IMR-90 (cell line): Measurements from ENCODE around the gene LGI4. TPM values are rescaled to one million over a fixed set of nuclear protein-coding genes. Genes with fewer than 3 reads are reported as not detected.

ENCODE experiments used
- ATAC-seq: fragments of 200-7000 bp; cut with Tn5 transposase; 2 replicates; pipeline ENCODE4 v1.9.1; 2020; ENCODE audit warnings: low read depth, mild to moderate bottlenecking, moderate library complexity
- BruUV-seq: library from RNA; stranded (reverse); fragments of 400-500 nt; replicated peaks from 2 replicates; lab custom pipeline; 2021; lab: Mats Ljungman, UMichigan
- CTCF ChIA-PET: fragments of 300-600 bp; formaldehyde crosslinking; extraction: SDS; loops from one replicate; lab custom pipeline; 2021; ENCODE audit warnings: antibody characterized with exemption; lab: Yijun Ruan, JAX
- POLR2A ChIA-PET: fragments of 300-600 bp; sonication (Branson Sonifier 250); formaldehyde crosslinking; loops from one replicate; lab custom pipeline; 2022; ENCODE audit warnings: antibody characterized with exemption; ENCODE audit not compliant: unreplicated experiment; lab: Charles Lee
- DNase-seq: peaks from one replicate; pipeline ENCODE4 v3.0.0; 2013
- H2AFZ ChIP-seq: replicated peaks from 2 replicates; pipeline ENCODE3; 2013; ENCODE audit warnings: low read length, mild to moderate bottlenecking; ENCODE audit not compliant: poor library complexity
- H2AK5ac ChIP-seq: 2 replicates; pipeline ENCODE4 v1.6.1; 2013; ENCODE audit warnings: low read depth, low read length, inconsistent platforms
- H2AK9ac ChIP-seq: replicated peaks from 2 replicates; pipeline ENCODE3; 2013; ENCODE audit warnings: mild to moderate bottlenecking, low read depth, low read length, moderate library complexity; ENCODE audit not compliant: poor library complexity
- H2BK120ac ChIP-seq: 2 replicates; pipeline ENCODE4 v1.6.1; 2013; ENCODE audit warnings: low read depth, low read length, inconsistent platforms
- H2BK15ac ChIP-seq: 3 replicates; pipeline ENCODE4 v1.6.1; 2013; ENCODE audit warnings: low read depth, low read length, inconsistent platforms
- H2BK20ac ChIP-seq: 2 replicates; pipeline ENCODE4 v1.6.1; 2013; ENCODE audit warnings: low read depth, mild to moderate bottlenecking, inconsistent platforms, low read length, moderate library complexity
- H2BK5ac ChIP-seq: 2 replicates; pipeline ENCODE4 v1.6.1; 2013; ENCODE audit warnings: mild to moderate bottlenecking, low read depth, low read length, inconsistent platforms; ENCODE audit not compliant: poor library complexity, severe bottlenecking
- H3K14ac ChIP-seq: replicated peaks from 2 replicates; pipeline ENCODE4 v1.6.1; 2013; ENCODE audit warnings: low read depth, low read length, inconsistent platforms
- H3K18ac ChIP-seq: 2 replicates; pipeline ENCODE4 v1.6.1; 2013; ENCODE audit warnings: low read depth, low read length, control low read depth
- H3K23ac ChIP-seq: 2 replicates; pipeline ENCODE4 v1.6.1; 2013; ENCODE audit warnings: low read depth, low read length, inconsistent platforms
- H3K27ac ChIP-seq: 2 replicates; pipeline ENCODE4 v1.5.1; 2013; ENCODE audit warnings: mild to moderate bottlenecking, control low read depth, low read length; ENCODE audit not compliant: insufficient read depth
- H3K27me3 ChIP-seq: 2 replicates; pipeline ENCODE4 v1.6.1; 2013; ENCODE audit warnings: low read length; ENCODE audit not compliant: control insufficient read depth, insufficient read depth
- H3K36me3 ChIP-seq: 2 replicates; pipeline ENCODE4 v1.6.1; 2013; ENCODE audit warnings: low read length, mixed read lengths; ENCODE audit not compliant: control insufficient read depth, insufficient read depth
- H3K4ac ChIP-seq: 2 replicates; pipeline ENCODE4 v1.6.1; 2013; ENCODE audit warnings: low read depth, low read length, inconsistent platforms
- H3K4me1 ChIP-seq: 2 replicates; pipeline ENCODE4 v1.6.1; 2013; ENCODE audit warnings: low read length, mixed read lengths; ENCODE audit not compliant: control insufficient read depth, insufficient read depth
- H3K4me2 ChIP-seq: 2 replicates; pipeline ENCODE4 v1.6.1; 2013; ENCODE audit warnings: low read depth, mild to moderate bottlenecking, control low read depth, low read length, moderate library complexity
- H3K4me3 ChIP-seq: 2 replicates; pipeline ENCODE4 v1.5.1; 2013; ENCODE audit warnings: low read depth, mild to moderate bottlenecking, control low read depth, low read length, moderate library complexity; ENCODE audit not compliant: insufficient read depth
- H3K56ac ChIP-seq: 2 replicates; pipeline ENCODE4 v1.6.1; 2013; ENCODE audit warnings: low read length, inconsistent platforms; ENCODE audit not compliant: insufficient read depth; ENCODE audit errors: extremely low read depth
- H3K79me1 ChIP-seq, 2 experiments: 2 replicates each; pipeline ENCODE4 v1.6.1; 2013; ENCODE audit warnings: low read length in 2 of 2, inconsistent platforms in 1 of 2, low read depth in 1 of 2
- H3K9ac ChIP-seq: 2 replicates; pipeline ENCODE4 v1.6.1; 2013; ENCODE audit warnings: low read depth, low read length, control low read depth
- H3K9me1 ChIP-seq: 2 replicates; pipeline ENCODE4 v1.6.1; 2013; ENCODE audit warnings: low read length, inconsistent platforms; ENCODE audit not compliant: insufficient read depth
- H3K9me3 ChIP-seq: 2 replicates; pipeline ENCODE4 v1.6.1; 2013; ENCODE audit warnings: low read length; ENCODE audit not compliant: control insufficient read depth, insufficient read depth
- H4K20me1 ChIP-seq: 2 replicates; pipeline ENCODE4 v1.6.1; 2013; ENCODE audit warnings: low read length, inconsistent platforms; ENCODE audit not compliant: insufficient read depth
- H4K5ac ChIP-seq: 2 replicates; pipeline ENCODE4 v1.6.1; 2013; ENCODE audit warnings: mild to moderate bottlenecking, low read depth, low read length, control low read depth
- H4K8ac ChIP-seq, 2 experiments: 2 replicates each; pipeline ENCODE4 v1.6.1; 2013; ENCODE audit warnings: low read depth in 2 of 2, low read length in 2 of 2, control low read depth in 1 of 2, inconsistent platforms in 1 of 2
- H4K91ac ChIP-seq: 2 replicates; pipeline ENCODE4 v1.6.1; 2013; ENCODE audit warnings: low read depth, low read length, inconsistent platforms; ENCODE audit not compliant: insufficient read depth
- BHLHE40 ChIP-seq: fragments of 150-350 bp; IDR thresholded peaks from 2 replicates; pipeline ENCODE4 v1.6.1; 2016; ENCODE audit warnings: mild to moderate bottlenecking, low read depth, low read length
- CEBPB ChIP-seq: IDR thresholded peaks from 2 replicates; pipeline ENCODE4 v1.6.1; 2012; ENCODE audit warnings: low read depth, low read length, improper control_type of control experiment
- NFE2L2 ChIP-seq: fragments of 150-350 bp; IDR thresholded peaks from 2 replicates; pipeline ENCODE4 v1.6.1; 2016; ENCODE audit warnings: low read depth, mild to moderate bottlenecking, low read length
- USF2 ChIP-seq: fragments of 150-350 bp; IDR thresholded peaks from 2 replicates; pipeline ENCODE4 v1.6.1; 2017; ENCODE audit warnings: mild to moderate bottlenecking, antibody characterized with exemption, low read length, low read depth
- WGBS, 2 experiments: methylation state at CpG; one replicate each; pipeline versions ENCODE4 v1.1.5 to v1.1.7; 2013; ENCODE audit warnings: missing lambda C conversion rate in 2 of 2; ENCODE audit not compliant: insufficient read length in 1 of 2; ENCODE audit errors: extremely low coverage in 2 of 2; 5-methylcytosine and 5-hydroxymethylcytosine counted together
- dilution Hi-C: fragments of 300-500 bp; cut with HindIII; formaldehyde crosslinking; loops from one replicate; pipeline ENCODE4 v1.14.3; 2018; ENCODE audit warnings: low sequenced_read_pairs; ENCODE audit not compliant: unreplicated experiment
- in situ Hi-C: fragments of 300-500 bp; cut with MboI; formaldehyde crosslinking; loops from 3 replicates; pipeline ENCODE4 v1.14.3; 2019; ENCODE audit warnings: low sequenced_read_pairs, inconsistent platforms, mixed read lengths
- intact Hi-C: fragments of 100-400 bp; cut with micrococcal nuclease; formaldehyde crosslinking; loops from 2 replicates; pipeline ENCODE4 v1.10.0; 2022
- polyA plus RNA-seq, 3 experiments: library from polyadenylated mRNA; depleted of rRNA; stranded (reverse); fragments of >200 nt; gene quantifications; 2 replicates each; pipeline ENCODE4 v1.2.3, GENCODE V29; 2012; ENCODE audit warnings: low replicate concordance in 1 of 3
- total RNA-seq: library from RNA; depleted of rRNA; stranded (reverse); fragments of >200 nt; gene quantifications from 2 replicates; pipeline ENCODE4 v1.2.3, GENCODE V29; 2012

LGI4 gene
- total and polyA plus RNA-seq, 2 of the 4 experiments (the other 2 are of a cell fraction) = 0.10 TPM; not detected in 1

DNA sequence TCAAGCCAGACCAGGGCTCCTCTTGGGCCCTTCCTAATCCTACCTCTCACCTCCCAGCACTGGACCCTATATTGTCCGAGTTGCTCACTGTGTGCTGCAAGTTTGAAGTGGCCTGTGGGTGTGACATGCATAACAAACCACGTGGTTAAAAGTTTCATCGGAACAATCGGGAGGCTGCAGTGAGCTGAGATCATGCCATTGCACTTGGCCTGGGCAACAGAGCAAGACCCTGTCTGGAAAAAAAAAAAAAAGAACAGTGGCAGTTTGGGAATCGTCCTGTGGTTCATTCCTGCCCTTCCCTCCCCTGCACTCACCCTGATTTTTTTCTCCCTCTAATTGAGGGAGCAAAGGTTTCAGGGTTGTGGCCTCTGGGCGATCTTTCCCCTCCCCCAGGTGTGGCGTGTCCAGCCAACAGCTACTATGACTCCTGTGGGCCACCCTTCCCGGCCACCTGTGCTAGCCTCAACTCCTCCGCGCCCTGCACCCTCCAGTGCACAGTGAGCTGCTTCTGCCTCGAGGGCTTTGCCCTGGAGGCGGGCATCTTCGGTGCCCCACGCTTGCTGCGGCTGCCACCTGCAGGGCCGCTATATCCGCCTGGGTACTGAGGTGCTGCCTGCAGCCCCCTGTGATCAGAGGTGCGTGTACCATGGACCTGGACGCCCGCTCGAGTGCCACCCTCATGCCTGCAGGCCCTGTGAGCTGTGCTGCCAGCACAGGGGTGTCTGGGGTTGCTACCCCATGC is 35.5 kb downstream of the LGI4 start:
- Histone ChIP-seq H2BK15ac (no peak overlapping the region), H3K4me1 (no peaks in the 10 kb centered on the region), H4K20me1 (no peaks in the 10 kb centered on the region), H3K18ac (no peak overlapping the region), H2BK120ac (no peak overlapping the region), H4K5ac (no peak overlapping the region), H2BK5ac (no peak overlapping the region), H3K4me3 (no peak overlapping the region), H3K36me3 (no peaks in the 10 kb centered on the region), H3K4me2 (no peak overlapping the region), H2BK20ac (no peak overlapping the region), H2AK5ac (no peak overlapping the region), H3K4ac (no peak overlapping the region), H2AK9ac (no peak overlapping the region), H3K27me3 (no peaks in the 10 kb centered on the region; the same call in 1 of the 2 replicates), H3K9ac (no peak overlapping the region), H2AFZ (no peak overlapping the region), H3K9me1 (no peaks in the 10 kb centered on the region), H3K9me3 (no peaks in the 10 kb centered on the region), H3K56ac (no peak overlapping the region), H3K79me1 (no peaks in the 10 kb centered on the region), H4K91ac (no peak overlapping the region), H4K8ac (no peak overlapping the region), H3K23ac (no peak overlapping the region), H3K14ac (no peak overlapping the region), H3K27ac (no peak overlapping the region)
- intact Hi-C loops = no loop called here
- no peak for TF ChIP-seq USF2
- TF ChIP-seq CEBPB = no peak
- no peak for TF ChIP-seq NFE2L2
- no peak for TF ChIP-seq BHLHE40
- POLR2A ChIA-PET = no interaction called here
- ATAC-seq (no peak), DNase-seq (no peak)
- dilution Hi-C loops = no loop called here
- in situ Hi-C loops = no loop called here
- 83% methylated on average over 11 of the region's 21 CpGs; no CpG with 5 or more reads in 1 of the 2 experiments for WGBS, 2 experiments
- no TSS peak for BruUV-seq
- CTCF ChIA-PET = interaction anchor here (1.8 kb wide), 1 partner anchor 32 kb away, joined by 8 read pairs; no protein-coding TSS in a partner anchor
